ENCODE data around the gene SCAF1. TPM values are rescaled to one million over a fixed set of nuclear protein-coding genes. Genes with fewer than 3 reads are reported as not detected.
A peak's percentile ranks its signal among the peaks of the same experiment; 100 is the strongest.

The SCAF1 gene
- total and polyA plus RNA-seq, 2 of the 13 experiments (the other 11 are each of a cell fraction or from before 2014, with no cell fraction given), result 3.3 to 6.1 TPM

DNA sequence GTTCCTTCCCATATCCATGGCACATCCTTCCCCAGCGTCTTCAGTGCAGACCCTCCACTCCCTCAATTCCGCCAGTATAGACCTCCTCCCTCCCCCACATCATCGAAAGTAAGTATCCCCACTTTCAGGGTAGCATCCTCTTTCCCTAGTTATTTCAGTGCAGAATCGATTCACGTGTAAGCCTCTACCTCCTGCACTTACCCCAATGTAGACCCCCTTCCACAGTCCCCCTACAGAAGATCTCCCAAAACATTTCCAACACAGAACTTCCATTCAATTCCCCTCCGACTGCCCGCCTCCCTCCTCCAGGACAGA, 23.0 kb downstream of the SCAF1 start (continued):
- TF ChIP-seq, protein P1, sequence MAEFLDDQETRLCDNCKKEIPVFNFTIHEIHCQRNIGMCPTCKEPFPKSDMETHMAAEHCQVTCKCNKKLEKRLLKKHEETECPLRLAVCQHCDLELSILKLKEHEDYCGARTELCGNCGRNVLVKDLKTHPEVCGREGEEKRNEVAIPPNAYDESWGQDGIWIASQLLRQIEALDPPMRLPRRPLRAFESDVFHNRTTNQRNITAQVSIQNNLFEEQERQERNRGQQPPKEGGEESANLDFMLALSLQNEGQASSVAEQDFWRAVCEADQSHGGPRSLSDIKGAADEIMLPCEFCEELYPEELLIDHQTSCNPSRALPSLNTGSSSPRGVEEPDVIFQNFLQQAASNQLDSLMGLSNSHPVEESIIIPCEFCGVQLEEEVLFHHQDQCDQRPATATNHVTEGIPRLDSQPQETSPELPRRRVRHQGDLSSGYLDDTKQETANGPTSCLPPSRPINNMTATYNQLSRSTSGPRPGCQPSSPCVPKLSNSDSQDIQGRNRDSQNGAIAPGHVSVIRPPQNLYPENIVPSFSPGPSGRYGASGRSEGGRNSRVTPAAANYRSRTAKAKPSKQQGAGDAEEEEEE (CRISPR knock-in tag; IDR thresholded peaks at IDR 0.05; ENCODE audit: borderline replicate concordance), result no peak
- TF ChIP-seq, protein P2, sequence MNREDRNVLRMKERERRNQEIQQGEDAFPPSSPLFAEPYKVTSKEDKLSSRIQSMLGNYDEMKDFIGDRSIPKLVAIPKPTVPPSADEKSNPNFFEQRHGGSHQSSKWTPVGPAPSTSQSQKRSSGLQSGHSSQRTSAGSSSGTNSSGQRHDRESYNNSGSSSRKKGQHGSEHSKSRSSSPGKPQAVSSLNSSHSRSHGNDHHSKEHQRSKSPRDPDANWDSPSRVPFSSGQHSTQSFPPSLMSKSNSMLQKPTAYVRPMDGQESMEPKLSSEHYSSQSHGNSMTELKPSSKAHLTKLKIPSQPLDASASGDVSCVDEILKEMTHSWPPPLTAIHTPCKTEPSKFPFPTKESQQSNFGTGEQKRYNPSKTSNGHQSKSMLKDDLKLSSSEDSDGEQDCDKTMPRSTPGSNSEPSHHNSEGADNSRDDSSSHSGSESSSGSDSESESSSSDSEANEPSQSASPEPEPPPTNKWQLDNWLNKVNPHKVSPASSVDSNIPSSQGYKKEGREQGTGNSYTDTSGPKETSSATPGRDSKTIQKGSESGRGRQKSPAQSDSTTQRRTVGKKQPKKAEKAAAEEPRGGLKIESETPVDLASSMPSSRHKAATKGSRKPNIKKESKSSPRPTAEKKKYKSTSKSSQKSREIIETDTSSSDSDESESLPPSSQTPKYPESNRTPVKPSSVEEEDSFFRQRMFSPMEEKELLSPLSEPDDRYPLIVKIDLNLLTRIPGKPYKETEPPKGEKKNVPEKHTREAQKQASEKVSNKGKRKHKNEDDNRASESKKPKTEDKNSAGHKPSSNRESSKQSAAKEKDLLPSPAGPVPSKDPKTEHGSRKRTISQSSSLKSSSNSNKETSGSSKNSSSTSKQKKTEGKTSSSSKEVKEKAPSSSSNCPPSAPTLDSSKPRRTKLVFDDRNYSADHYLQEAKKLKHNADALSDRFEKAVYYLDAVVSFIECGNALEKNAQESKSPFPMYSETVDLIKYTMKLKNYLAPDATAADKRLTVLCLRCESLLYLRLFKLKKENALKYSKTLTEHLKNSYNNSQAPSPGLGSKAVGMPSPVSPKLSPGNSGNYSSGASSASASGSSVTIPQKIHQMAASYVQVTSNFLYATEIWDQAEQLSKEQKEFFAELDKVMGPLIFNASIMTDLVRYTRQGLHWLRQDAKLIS (CRISPR knock-in tag; IDR thresholded peaks at IDR 0.05), result no peak
- no peak for TF ChIP-seq ZNF577 (CRISPR knock-in tag; IDR thresholded peaks at IDR 0.05; ENCODE audit: borderline replicate concordance, low read depth)
- 0 out of 2 replicates have a peak, but pooled peaks have one; percentile 49 for TF ChIP-seq SSRP1 (CRISPR knock-in tag; IDR thresholded peaks at IDR 0.05)
- no peak for TF ChIP-seq ZNF530 (CRISPR knock-in tag; IDR thresholded peaks at IDR 0.05; ENCODE audit: low read depth)
- TF ChIP-seq MATR3 (CRISPR knock-in tag; IDR thresholded peaks at IDR 0.05), result no peak
- no peak for TF ChIP-seq TCF12 (IDR thresholded peaks at IDR 0.05)
- TF ChIP-seq TCF12 (CRISPR knock-in tag; IDR thresholded peaks at IDR 0.05), result no peak
- no peak for TF ChIP-seq RARG (CRISPR knock-in tag; IDR thresholded peaks at IDR 0.05; ENCODE audit: low read depth)
- TF ChIP-seq, protein P3, sequence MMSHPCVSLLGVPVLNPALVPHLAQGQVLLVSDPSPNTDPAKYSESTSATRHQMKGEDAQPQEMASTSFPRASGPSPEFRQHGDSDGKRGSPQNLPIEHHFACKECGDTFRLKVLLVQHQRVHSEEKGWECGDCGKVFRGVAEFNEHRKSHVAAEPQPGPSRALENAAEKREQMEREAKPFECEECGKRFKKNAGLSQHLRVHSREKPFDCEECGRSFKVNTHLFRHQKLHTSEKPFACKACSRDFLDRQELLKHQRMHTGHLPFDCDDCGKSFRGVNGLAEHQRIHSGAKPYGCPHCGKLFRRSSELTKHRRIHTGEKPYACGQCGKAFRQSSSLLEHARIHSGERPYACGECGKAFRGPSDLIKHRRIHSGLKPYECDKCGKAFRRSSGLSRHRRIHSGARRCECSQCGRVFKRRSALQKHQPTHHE (CRISPR knock-in tag; IDR thresholded peaks at IDR 0.05; ENCODE audit: borderline replicate concordance), result no peak
- TF ChIP-seq ZNF337 (CRISPR knock-in tag; IDR thresholded peaks at IDR 0.05; ENCODE audit: borderline replicate concordance, low read depth), result no peak
- no peak for TF ChIP-seq NR1H2 (CRISPR knock-in tag; IDR thresholded peaks at IDR 0.05; ENCODE audit: borderline replicate concordance, low read depth)
- TF ChIP-seq ZBTB7B (CRISPR knock-in tag; IDR thresholded peaks at IDR 0.05), result no peak
- TF ChIP-seq, protein P4, sequence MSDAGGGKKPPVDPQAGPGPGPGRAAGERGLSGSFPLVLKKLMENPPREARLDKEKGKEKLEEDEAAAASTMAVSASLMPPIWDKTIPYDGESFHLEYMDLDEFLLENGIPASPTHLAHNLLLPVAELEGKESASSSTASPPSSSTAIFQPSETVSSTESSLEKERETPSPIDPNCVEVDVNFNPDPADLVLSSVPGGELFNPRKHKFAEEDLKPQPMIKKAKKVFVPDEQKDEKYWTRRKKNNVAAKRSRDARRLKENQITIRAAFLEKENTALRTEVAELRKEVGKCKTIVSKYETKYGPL (CRISPR knock-in tag; IDR thresholded peaks at IDR 0.05), result no peak
- TF ChIP-seq ZNF296 (CRISPR knock-in tag; conservative IDR thresholded peaks at IDR 0.05), result no peak
- TF ChIP-seq, protein P5, sequence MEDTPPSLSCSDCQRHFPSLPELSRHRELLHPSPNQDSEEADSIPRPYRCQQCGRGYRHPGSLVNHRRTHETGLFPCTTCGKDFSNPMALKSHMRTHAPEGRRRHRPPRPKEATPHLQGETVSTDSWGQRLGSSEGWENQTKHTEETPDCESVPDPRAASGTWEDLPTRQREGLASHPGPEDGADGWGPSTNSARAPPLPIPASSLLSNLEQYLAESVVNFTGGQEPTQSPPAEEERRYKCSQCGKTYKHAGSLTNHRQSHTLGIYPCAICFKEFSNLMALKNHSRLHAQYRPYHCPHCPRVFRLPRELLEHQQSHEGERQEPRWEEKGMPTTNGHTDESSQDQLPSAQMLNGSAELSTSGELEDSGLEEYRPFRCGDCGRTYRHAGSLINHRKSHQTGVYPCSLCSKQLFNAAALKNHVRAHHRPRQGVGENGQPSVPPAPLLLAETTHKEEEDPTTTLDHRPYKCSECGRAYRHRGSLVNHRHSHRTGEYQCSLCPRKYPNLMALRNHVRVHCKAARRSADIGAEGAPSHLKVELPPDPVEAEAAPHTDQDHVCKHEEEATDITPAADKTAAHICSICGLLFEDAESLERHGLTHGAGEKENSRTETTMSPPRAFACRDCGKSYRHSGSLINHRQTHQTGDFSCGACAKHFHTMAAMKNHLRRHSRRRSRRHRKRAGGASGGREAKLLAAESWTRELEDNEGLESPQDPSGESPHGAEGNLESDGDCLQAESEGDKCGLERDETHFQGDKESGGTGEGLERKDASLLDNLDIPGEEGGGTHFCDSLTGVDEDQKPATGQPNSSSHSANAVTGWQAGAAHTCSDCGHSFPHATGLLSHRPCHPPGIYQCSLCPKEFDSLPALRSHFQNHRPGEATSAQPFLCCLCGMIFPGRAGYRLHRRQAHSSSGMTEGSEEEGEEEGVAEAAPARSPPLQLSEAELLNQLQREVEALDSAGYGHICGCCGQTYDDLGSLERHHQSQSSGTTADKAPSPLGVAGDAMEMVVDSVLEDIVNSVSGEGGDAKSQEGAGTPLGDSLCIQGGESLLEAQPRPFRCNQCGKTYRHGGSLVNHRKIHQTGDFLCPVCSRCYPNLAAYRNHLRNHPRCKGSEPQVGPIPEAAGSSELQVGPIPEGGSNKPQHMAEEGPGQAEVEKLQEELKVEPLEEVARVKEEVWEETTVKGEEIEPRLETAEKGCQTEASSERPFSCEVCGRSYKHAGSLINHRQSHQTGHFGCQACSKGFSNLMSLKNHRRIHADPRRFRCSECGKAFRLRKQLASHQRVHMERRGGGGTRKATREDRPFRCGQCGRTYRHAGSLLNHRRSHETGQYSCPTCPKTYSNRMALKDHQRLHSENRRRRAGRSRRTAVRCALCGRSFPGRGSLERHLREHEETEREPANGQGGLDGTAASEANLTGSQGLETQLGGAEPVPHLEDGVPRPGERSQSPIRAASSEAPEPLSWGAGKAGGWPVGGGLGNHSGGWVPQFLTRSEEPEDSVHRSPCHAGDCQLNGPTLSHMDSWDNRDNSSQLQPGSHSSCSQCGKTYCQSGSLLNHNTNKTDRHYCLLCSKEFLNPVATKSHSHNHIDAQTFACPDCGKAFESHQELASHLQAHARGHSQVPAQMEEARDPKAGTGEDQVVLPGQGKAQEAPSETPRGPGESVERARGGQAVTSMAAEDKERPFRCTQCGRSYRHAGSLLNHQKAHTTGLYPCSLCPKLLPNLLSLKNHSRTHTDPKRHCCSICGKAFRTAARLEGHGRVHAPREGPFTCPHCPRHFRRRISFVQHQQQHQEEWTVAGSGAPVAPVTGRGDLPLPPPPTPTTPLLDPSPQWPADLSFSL (CRISPR knock-in tag; IDR thresholded peaks at IDR 0.05), result no peak
- 0 out of 2 replicates have a peak, but pooled peaks have one; percentile 3 for TF ChIP-seq ZNF543 (CRISPR knock-in tag; IDR thresholded peaks at IDR 0.05)

Data from HepG2 (cell line).